IMR-90 (cell line): Measurements from ENCODE around the gene RAB27A. TPM values are rescaled to one million over a fixed set of nuclear protein-coding genes. Genes with fewer than 3 reads are reported as not detected.

ENCODE experiments used
- ATAC-seq: fragments of 200-7000 bp; cut with Tn5 transposase; 2 replicates; pipeline ENCODE4 v1.9.1; 2020; ENCODE audit warnings: low read depth, mild to moderate bottlenecking, moderate library complexity
- BruUV-seq: library from RNA; stranded (reverse); fragments of 400-500 nt; replicated peaks from 2 replicates; lab custom pipeline; 2021; lab: Mats Ljungman, UMichigan
- CTCF ChIA-PET: fragments of 300-600 bp; formaldehyde crosslinking; extraction: SDS; loops from one replicate; lab custom pipeline; 2021; ENCODE audit warnings: antibody characterized with exemption; lab: Yijun Ruan, JAX
- POLR2A ChIA-PET: fragments of 300-600 bp; sonication (Branson Sonifier 250); formaldehyde crosslinking; loops from one replicate; lab custom pipeline; 2022; ENCODE audit warnings: antibody characterized with exemption; ENCODE audit not compliant: unreplicated experiment; lab: Charles Lee
- DNase-seq: peaks from one replicate; pipeline ENCODE4 v3.0.0; 2013
- H2AFZ ChIP-seq: replicated peaks from 2 replicates; pipeline ENCODE3; 2013; ENCODE audit warnings: low read length, mild to moderate bottlenecking; ENCODE audit not compliant: poor library complexity
- H2AK5ac ChIP-seq: 2 replicates; pipeline ENCODE4 v1.6.1; 2013; ENCODE audit warnings: low read depth, low read length, inconsistent platforms
- H2AK9ac ChIP-seq: replicated peaks from 2 replicates; pipeline ENCODE3; 2013; ENCODE audit warnings: mild to moderate bottlenecking, low read depth, low read length, moderate library complexity; ENCODE audit not compliant: poor library complexity
- H2BK120ac ChIP-seq: 2 replicates; pipeline ENCODE4 v1.6.1; 2013; ENCODE audit warnings: low read depth, low read length, inconsistent platforms
- H2BK15ac ChIP-seq: 3 replicates; pipeline ENCODE4 v1.6.1; 2013; ENCODE audit warnings: low read depth, low read length, inconsistent platforms
- H2BK20ac ChIP-seq: 2 replicates; pipeline ENCODE4 v1.6.1; 2013; ENCODE audit warnings: low read depth, mild to moderate bottlenecking, inconsistent platforms, low read length, moderate library complexity
- H2BK5ac ChIP-seq: 2 replicates; pipeline ENCODE4 v1.6.1; 2013; ENCODE audit warnings: mild to moderate bottlenecking, low read depth, low read length, inconsistent platforms; ENCODE audit not compliant: poor library complexity, severe bottlenecking
- H3K14ac ChIP-seq: replicated peaks from 2 replicates; pipeline ENCODE4 v1.6.1; 2013; ENCODE audit warnings: low read depth, low read length, inconsistent platforms
- H3K18ac ChIP-seq: 2 replicates; pipeline ENCODE4 v1.6.1; 2013; ENCODE audit warnings: low read depth, low read length, control low read depth
- H3K23ac ChIP-seq: 2 replicates; pipeline ENCODE4 v1.6.1; 2013; ENCODE audit warnings: low read depth, low read length, inconsistent platforms
- H3K27ac ChIP-seq: 2 replicates; pipeline ENCODE4 v1.5.1; 2013; ENCODE audit warnings: mild to moderate bottlenecking, control low read depth, low read length; ENCODE audit not compliant: insufficient read depth
- H3K27me3 ChIP-seq: 2 replicates; pipeline ENCODE4 v1.6.1; 2013; ENCODE audit warnings: low read length; ENCODE audit not compliant: control insufficient read depth, insufficient read depth
- H3K36me3 ChIP-seq: 2 replicates; pipeline ENCODE4 v1.6.1; 2013; ENCODE audit warnings: low read length, mixed read lengths; ENCODE audit not compliant: control insufficient read depth, insufficient read depth
- H3K4ac ChIP-seq: 2 replicates; pipeline ENCODE4 v1.6.1; 2013; ENCODE audit warnings: low read depth, low read length, inconsistent platforms
- H3K4me1 ChIP-seq: 2 replicates; pipeline ENCODE4 v1.6.1; 2013; ENCODE audit warnings: low read length, mixed read lengths; ENCODE audit not compliant: control insufficient read depth, insufficient read depth
- H3K4me2 ChIP-seq: 2 replicates; pipeline ENCODE4 v1.6.1; 2013; ENCODE audit warnings: low read depth, mild to moderate bottlenecking, control low read depth, low read length, moderate library complexity
- H3K4me3 ChIP-seq: 2 replicates; pipeline ENCODE4 v1.5.1; 2013; ENCODE audit warnings: low read depth, mild to moderate bottlenecking, control low read depth, low read length, moderate library complexity; ENCODE audit not compliant: insufficient read depth
- H3K56ac ChIP-seq: 2 replicates; pipeline ENCODE4 v1.6.1; 2013; ENCODE audit warnings: low read length, inconsistent platforms; ENCODE audit not compliant: insufficient read depth; ENCODE audit errors: extremely low read depth
- H3K79me1 ChIP-seq, 2 experiments: 2 replicates each; pipeline ENCODE4 v1.6.1; 2013; ENCODE audit warnings: low read length in 2 of 2, inconsistent platforms in 1 of 2, low read depth in 1 of 2
- H3K9ac ChIP-seq: 2 replicates; pipeline ENCODE4 v1.6.1; 2013; ENCODE audit warnings: low read depth, low read length, control low read depth
- H3K9me1 ChIP-seq: 2 replicates; pipeline ENCODE4 v1.6.1; 2013; ENCODE audit warnings: low read length, inconsistent platforms; ENCODE audit not compliant: insufficient read depth
- H3K9me3 ChIP-seq: 2 replicates; pipeline ENCODE4 v1.6.1; 2013; ENCODE audit warnings: low read length; ENCODE audit not compliant: control insufficient read depth, insufficient read depth
- H4K20me1 ChIP-seq: 2 replicates; pipeline ENCODE4 v1.6.1; 2013; ENCODE audit warnings: low read length, inconsistent platforms; ENCODE audit not compliant: insufficient read depth
- H4K5ac ChIP-seq: 2 replicates; pipeline ENCODE4 v1.6.1; 2013; ENCODE audit warnings: mild to moderate bottlenecking, low read depth, low read length, control low read depth
- H4K8ac ChIP-seq, 2 experiments: 2 replicates each; pipeline ENCODE4 v1.6.1; 2013; ENCODE audit warnings: low read depth in 2 of 2, low read length in 2 of 2, control low read depth in 1 of 2, inconsistent platforms in 1 of 2
- H4K91ac ChIP-seq: 2 replicates; pipeline ENCODE4 v1.6.1; 2013; ENCODE audit warnings: low read depth, low read length, inconsistent platforms; ENCODE audit not compliant: insufficient read depth
- BHLHE40 ChIP-seq: fragments of 150-350 bp; IDR thresholded peaks from 2 replicates; pipeline ENCODE4 v1.6.1; 2016; ENCODE audit warnings: mild to moderate bottlenecking, low read depth, low read length
- CEBPB ChIP-seq: IDR thresholded peaks from 2 replicates; pipeline ENCODE4 v1.6.1; 2012; ENCODE audit warnings: low read depth, low read length, improper control_type of control experiment
- CHD1 ChIP-seq: IDR thresholded peaks from 2 replicates; pipeline ENCODE4 v1.6.1; 2012; ENCODE audit warnings: low read depth, low read length, improper control_type of control experiment
- ELK1 ChIP-seq: fragments of 150-350 bp; IDR thresholded peaks from 2 replicates; pipeline ENCODE4 v1.6.1; 2016; ENCODE audit warnings: low read depth, mild to moderate bottlenecking, low read length, moderate library complexity, borderline replicate concordance
- FOS ChIP-seq: fragments of 150-350 bp; IDR thresholded peaks from 2 replicates; pipeline ENCODE4 v1.6.1; 2016; ENCODE audit warnings: low read depth, low read length
- MXI1 ChIP-seq: IDR thresholded peaks from 2 replicates; pipeline ENCODE4 v1.6.1; 2012; ENCODE audit warnings: low read depth, mild to moderate bottlenecking, low read length, moderate library complexity, borderline replicate concordance
- NFE2L2 ChIP-seq: fragments of 150-350 bp; IDR thresholded peaks from 2 replicates; pipeline ENCODE4 v1.6.1; 2016; ENCODE audit warnings: low read depth, mild to moderate bottlenecking, low read length
- RFX5 ChIP-seq: IDR thresholded peaks from 2 replicates; pipeline ENCODE4 v1.8.0; 2012; ENCODE audit warnings: low read depth, mild to moderate bottlenecking, low read length, moderate library complexity
- SMC3 ChIP-seq: fragments of 150-350 bp; IDR thresholded peaks from 2 replicates; pipeline ENCODE4 v1.6.1; 2016; ENCODE audit warnings: low read depth, mild to moderate bottlenecking, antibody characterized with exemption, low read length, moderate library complexity
- USF2 ChIP-seq: fragments of 150-350 bp; IDR thresholded peaks from 2 replicates; pipeline ENCODE4 v1.6.1; 2017; ENCODE audit warnings: mild to moderate bottlenecking, antibody characterized with exemption, low read length, low read depth
- WGBS, 2 experiments: methylation state at CpG; one replicate each; pipeline versions ENCODE4 v1.1.5 to v1.1.7; 2013; ENCODE audit warnings: missing lambda C conversion rate in 2 of 2; ENCODE audit not compliant: insufficient read length in 1 of 2; ENCODE audit errors: extremely low coverage in 2 of 2; 5-methylcytosine and 5-hydroxymethylcytosine counted together
- dilution Hi-C: fragments of 300-500 bp; cut with HindIII; formaldehyde crosslinking; loops from one replicate; pipeline ENCODE4 v1.14.3; 2018; ENCODE audit warnings: low sequenced_read_pairs; ENCODE audit not compliant: unreplicated experiment
- in situ Hi-C: fragments of 300-500 bp; cut with MboI; formaldehyde crosslinking; loops from 3 replicates; pipeline ENCODE4 v1.14.3; 2019; ENCODE audit warnings: low sequenced_read_pairs, inconsistent platforms, mixed read lengths
- intact Hi-C: fragments of 100-400 bp; cut with micrococcal nuclease; formaldehyde crosslinking; loops from 2 replicates; pipeline ENCODE4 v1.10.0; 2022
- polyA plus RNA-seq, 3 experiments: library from polyadenylated mRNA; depleted of rRNA; stranded (reverse); fragments of >200 nt; gene quantifications; 2 replicates each; pipeline ENCODE4 v1.2.3, GENCODE V29; 2012; ENCODE audit warnings: low replicate concordance in 1 of 3
- total RNA-seq: library from RNA; depleted of rRNA; stranded (reverse); fragments of >200 nt; gene quantifications from 2 replicates; pipeline ENCODE4 v1.2.3, GENCODE V29; 2012

The RAB27A gene
- total and polyA plus RNA-seq, 2 of the 4 experiments (the other 2 are of a cell fraction) = 4.8 to 13.7 TPM

- CTCF ChIA-PET = no interaction called here
- peak overlapping the region; percentile 90 for H3K18ac ChIP-seq
- ATAC-seq = no peak
- no peaks in the 10 kb centered on the region for H4K20me1 ChIP-seq
- H2AFZ ChIP-seq = no peak overlapping the region
- peaks cover 7% of the 10 kb centered on the region for H3K9me1 ChIP-seq
- peak overlapping the region; percentile 46; the same call in 1 of the 2 replicates for H2BK20ac ChIP-seq
- no peak for DNase-seq
- no peak overlapping the region for H4K91ac ChIP-seq
- H3K79me1 ChIP-seq = peaks cover 21 to 33% of the 10 kb centered on the region in 2 experiments
- H3K36me3 ChIP-seq = no peaks in the 10 kb centered on the region
- H2BK15ac ChIP-seq = peak overlapping the region; percentile 30; the same call in 1 of the 3 replicates
- dilution Hi-C loops (no loop called here), in situ Hi-C loops (no loop called here), intact Hi-C loops (loop anchor here (5.0 kb wide), 1 partner anchor 33 kb away; no protein-coding TSS in a partner anchor)
- no peak overlapping the region for H2AK9ac ChIP-seq
- H3K4ac ChIP-seq = peak overlapping the region; percentile 42
- no peaks in the 10 kb centered on the region for H3K27me3 ChIP-seq
- WGBS, 2 experiments = no CpG with 5 or more reads among the region's 4 CpGs
- POLR2A ChIA-PET = no interaction called here
- H3K14ac ChIP-seq = peak overlapping the region; percentile 83
- peaks cover 27% of the 10 kb centered on the region for H3K4me1 ChIP-seq
- peak overlapping the region; percentile 67 for H4K5ac ChIP-seq
- H3K4me3 ChIP-seq = peak overlapping the region; percentile 27; the same call in 1 of the 2 replicates
- peak overlapping the region; percentile 28 for H2BK5ac ChIP-seq
- no peak overlapping the region for H2AK5ac ChIP-seq
- peak overlapping the region; percentile 58; the same call in 1 of the 2 replicates for H2BK120ac ChIP-seq
- BruUV-seq = no TSS peak
- no peak overlapping the region for H3K56ac ChIP-seq
- H3K9ac ChIP-seq = peak overlapping the region; percentile 35; the same call in 1 of the 2 replicates
- H3K23ac ChIP-seq = peak overlapping the region; percentile 62
- no peaks in the 10 kb centered on the region for H3K9me3 ChIP-seq
- TF ChIP-seq CEBPB = no peak
- no peak for TF ChIP-seq RFX5
- no peak for TF ChIP-seq ELK1
- no peak for TF ChIP-seq NFE2L2
- TF ChIP-seq MXI1 = no peak
- no peak for TF ChIP-seq CHD1
- TF ChIP-seq USF2 = no peak
- no peak for TF ChIP-seq SMC3
- TF ChIP-seq BHLHE40 = no peak
- no peak for TF ChIP-seq FOS
- H4K8ac ChIP-seq = peak overlapping the region in 1 of 2 experiments; percentile 59; a peak in 2 of 4 replicates
- H3K27ac ChIP-seq = peak overlapping the region; percentile 44; the same call in 1 of the 2 replicates
- H3K4me2 ChIP-seq = peak overlapping the region; percentile 97
Observed at GRCh38 chr15:55254916-55255679, 34.5 kb downstream of the RAB27A start.
